ENCODE measurements around the gene PDCD10.
A peak's percentile ranks its signal among the peaks of the same experiment; 100 is the strongest.

PDCD10 gene

GRCh38 chr3:167733961-167734497, 663 bp downstream of the PDCD10 start:
- DNase-seq, result no peak

- DNase-seq, result no peak
Observed at GRCh38 chr3:167732313-167733065, 2.2 kb downstream of the PDCD10 start.

GRCh38 chr3:167731393-167731792, 3.3 kb downstream of the PDCD10 start:
- no peak for DNase-seq

DNA sequence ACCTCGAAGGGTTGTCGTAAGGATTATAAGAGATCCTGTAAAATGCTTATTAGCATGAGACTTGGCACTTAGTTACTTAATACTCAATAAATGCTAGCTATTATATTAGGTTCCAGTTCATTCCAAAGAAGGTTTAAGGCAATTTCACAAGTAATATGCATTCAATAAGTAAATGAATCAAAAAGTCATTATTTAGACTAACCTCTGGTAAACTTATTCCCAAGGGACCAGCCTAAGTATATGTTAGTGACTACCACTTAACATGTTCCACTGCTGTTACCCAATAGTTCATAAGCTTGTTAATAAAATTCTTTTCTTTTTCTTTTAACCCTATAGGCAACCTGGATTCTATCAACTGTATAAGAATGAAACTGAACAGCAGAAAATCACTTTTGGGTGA, 5.1 kb downstream of the PDCD10 start:
- DNase-seq, result no peak

- no peak for DNase-seq
Observed at GRCh38 chr3:167728632-167729323, 5.9 kb downstream of the PDCD10 start.

DNA sequence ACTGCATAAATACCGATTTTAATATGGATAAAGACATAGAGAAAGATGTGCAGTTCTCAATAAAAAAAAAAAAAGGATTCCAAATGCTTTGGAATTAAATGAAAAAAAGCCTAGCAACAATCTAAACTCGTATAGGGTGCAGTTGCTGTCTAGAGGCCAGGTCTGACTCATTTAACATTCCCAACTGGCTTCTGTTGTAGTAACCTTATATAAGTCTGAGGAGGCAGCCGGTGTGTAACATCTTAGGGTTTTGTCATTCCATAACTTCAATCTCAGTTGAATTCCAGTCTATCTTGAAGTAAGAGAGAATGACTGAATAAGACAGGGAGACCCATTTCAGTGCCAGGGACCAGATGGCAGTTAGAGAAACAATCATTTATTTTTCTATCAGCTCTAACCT, 6.5 kb downstream of the PDCD10 start:
- DNase-seq, result no peak

- DNase-seq, result no peak
Observed at GRCh38 chr3:167723872-167724271, 10.8 kb downstream of the PDCD10 start.

DNA sequence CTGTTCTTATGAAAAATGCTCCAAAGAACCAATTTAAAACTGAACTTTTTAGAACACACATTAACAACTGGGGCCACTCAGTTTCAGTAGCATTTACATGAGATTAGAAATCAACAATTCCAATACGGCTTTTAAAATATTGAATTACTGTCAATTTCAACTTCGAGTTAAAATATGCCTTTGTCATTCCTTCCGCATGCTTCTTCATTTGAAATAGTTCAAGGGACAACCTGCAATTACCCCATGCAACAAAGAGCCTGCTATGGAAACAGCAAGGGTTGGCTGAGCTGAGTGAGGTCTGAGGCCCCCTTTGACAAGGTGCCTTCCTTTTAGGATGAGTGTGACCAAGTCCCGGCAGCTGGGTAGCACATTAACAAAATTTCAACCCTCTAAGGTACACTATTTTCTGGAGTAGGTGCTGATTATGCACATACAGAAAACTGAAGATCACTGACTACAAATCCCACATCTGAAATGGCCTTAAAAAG, 11.6 kb downstream of the PDCD10 start:
- DNase-seq, result no peak

DNA sequence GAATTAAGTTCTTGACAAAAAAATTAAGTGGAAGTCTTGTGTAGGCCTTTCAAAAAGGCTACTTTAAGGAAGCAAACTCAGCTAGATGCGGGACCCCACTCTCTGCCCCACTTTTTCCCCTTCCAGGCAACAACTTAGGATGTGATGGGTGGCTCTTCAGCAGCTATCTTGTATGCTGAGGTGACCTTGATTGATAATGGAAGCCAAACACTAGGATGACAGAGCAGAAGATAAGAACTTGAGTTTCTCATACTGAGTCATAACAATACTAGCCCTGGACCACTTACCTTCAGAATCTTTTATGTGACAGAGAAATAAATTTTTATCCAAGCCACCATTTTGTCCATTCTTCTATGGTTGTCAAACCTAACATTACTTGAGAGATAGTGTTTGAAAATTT, 16.1 kb downstream of the PDCD10 start:
- DNase-seq, result no peak

DNA sequence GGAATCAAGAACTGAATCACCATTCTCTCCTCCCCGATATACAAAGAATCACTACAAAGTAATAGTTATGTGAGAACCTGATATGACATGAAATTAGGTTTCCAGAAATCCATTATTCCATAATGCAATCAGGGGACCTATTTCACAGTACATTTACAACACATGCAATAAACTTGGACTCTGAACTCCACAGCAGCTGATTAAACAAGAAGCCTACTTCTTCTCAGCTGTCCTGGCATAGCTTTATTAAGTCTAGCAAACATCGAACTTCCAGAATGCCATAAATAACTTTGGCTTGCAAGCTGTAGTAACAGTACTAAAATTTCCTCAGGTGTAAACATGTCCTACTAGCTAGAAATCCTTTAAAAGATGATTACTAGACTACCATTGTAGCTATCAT, 17.8 kb downstream of the PDCD10 start:
- no peak for DNase-seq

GRCh38 chr3:167714871-167715270, 19.8 kb downstream of the PDCD10 start:
- DNase-seq, result no peak

DNA sequence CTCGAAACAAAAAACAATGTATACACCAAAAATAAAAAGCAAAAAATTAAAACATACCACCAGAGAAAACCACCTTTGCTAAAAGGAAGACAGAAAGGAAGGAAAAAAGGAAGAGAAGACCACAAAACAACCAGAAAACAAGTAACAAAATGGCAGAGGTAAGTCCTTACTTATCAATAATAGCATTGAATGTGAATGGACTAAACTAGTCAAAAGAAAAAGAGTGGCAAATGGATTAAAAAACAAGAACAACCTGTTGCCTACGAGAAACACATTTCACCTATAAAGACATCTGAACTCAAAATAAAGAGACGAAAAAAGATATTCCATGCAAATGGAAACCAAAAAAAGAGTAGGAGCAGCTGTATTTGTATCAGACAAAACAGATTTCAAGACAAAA, 22.2 kb downstream of the PDCD10 start:
- no peak for DNase-seq

DNA sequence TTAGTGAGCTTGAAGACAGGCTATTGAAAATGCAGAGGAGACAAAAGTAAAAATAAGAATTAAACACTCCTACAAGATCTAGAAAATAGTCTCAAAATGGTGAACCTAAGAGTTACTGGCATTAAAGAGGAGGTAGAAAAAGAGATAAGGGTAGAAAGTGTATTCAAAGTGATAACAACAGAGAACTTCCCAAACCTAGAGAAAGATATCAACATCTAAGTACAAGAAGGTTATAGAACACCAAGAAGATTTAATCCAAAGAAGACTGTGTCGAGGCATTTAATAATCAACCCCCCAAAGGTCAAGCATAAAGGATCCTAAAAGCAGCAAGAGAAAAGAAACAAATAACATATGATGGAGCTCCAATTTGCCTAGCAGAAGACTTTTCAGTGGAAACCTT, 23.3 kb downstream of the PDCD10 start:
- no peak for DNase-seq

DNA sequence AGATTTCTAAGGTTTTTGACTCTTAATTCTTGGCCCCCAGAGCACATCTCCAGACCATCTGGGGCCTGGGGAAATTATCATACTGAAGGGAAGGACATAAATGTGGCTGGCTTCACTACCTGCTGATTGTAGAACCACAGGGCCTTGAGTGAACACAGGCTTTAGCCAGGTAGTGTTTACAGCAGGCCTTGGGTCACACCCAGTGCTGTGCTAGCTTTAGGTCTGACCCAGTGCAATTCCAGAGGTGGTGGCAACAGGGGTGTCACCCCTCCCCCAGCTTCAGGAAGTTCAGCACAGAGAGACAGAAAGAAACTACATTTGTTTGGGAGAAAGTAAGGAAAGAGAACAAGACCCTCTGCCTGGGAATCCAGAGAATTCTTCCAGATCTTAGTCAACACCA, 24.1 kb downstream of the PDCD10 start:
- DNase-seq, result no peak

- DNase-seq, result no peak
Observed at GRCh38 chr3:167709690-167710089, 25.0 kb downstream of the PDCD10 start.

- no peak for DNase-seq
Observed at GRCh38 chr3:167705840-167706239, 28.9 kb downstream of the PDCD10 start.

DNA sequence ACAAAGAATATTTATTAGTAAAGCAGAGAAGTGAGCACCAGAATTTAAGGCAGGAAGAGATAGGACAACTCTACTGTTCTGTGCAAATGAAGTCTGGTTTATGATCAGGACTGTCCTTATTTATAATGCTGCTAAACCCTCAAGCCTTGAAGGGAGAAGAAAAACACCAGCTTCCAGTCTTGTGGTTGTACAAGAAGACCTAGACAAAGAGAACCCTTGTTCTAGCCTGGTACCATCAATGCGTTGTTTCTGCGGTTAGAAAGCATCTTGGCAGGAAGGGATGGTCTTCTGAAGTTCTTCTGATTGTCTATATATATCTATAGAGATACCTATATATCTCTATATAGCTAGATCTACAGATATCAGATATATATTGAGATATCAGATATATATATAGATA, 33.8 kb downstream of the PDCD10 start:
- DNase-seq, result no peak

DNA sequence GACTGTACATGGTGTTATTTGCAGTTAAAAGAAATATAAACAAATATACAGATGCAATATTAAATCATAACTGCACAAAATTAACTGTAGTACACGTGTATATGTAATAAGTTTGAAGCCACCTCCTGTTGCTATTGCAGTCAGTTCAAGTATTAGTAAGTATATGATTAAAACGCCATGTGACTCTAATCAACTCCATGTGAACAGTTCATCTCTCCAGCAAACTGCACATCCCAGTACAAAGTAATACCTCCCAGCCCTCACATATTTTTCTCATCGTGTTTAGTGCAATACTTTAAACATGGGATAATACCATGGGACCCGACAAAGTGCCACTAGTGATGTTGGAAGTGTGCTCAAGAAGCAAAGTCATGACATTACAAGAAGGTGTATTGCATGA, 34.6 kb downstream of the PDCD10 start:
- no peak for DNase-seq

DNA sequence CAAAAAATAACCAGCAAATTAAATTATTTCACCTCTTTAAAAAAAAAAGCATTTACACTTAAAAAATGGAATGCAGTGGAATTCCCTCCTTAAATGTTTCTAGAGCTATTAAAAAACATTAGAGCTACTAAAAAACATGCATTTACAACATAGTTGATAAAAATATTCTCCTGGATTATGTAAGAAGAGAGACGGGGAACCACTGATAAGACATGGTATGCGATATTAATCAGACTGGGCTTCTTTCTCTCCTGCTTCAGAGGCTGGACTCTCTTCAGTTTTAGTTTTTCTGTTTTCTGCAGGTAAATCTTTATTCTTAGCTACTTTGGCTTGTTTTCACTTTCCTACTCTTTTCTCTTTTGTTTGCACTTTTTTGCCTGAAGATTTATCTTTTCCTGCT, 40.6 kb downstream of the PDCD10 start:
- DNase-seq, result no peak

- peak; percentile 10 to 29 for DNase-seq
Observed at GRCh38 chr3:167691366-167691765, 43.3 kb downstream of the PDCD10 start.

DNA sequence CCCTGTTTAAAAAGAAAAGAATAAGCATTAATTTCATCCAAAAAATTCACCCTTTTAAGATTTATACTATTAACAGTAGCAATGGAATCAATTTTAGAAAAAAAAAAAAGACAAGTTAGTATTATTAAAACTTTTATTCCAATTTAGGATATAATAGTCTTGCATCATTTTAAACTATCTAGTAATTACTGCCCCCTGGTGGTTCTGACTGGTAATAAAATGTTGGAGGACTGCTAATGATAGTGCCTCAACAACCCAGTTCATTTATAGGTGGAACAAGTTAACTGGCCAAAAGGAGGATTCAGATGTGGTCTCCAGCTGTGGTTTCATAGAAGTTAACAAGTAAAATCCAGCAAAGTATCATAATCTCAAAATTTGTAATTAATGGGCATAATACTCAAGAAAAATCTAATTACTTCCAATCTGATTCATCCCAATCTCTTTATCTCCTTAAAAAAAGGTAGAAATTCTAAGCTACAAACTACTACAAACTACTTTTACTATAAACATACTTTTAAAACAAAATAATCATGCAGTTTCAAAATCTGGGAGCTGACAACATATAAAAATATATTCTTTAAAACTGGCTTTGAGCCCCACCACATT, 50.2 kb downstream of the PDCD10 start:
- DNase-seq, result peak; percentile 11 to 61

DNA sequence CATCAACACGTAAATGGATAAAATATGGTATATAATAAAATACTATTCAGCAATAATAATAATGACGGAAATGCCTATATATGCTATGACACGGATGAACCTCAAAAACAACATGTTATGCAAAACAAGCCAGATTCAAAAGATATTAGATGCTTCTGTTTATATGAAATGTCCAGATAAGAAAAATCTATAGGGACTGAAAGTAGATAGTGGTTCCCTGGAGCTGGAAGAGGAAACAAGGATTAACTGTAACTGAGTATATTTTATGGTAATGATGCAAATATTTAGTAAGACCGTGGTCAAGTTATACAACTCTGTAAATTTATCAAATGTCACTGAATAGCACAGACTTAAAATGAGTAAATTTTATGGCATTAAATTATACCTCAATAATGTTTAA, 55.2 kb downstream of the PDCD10 start:
- DNase-seq, result no peak

DNA sequence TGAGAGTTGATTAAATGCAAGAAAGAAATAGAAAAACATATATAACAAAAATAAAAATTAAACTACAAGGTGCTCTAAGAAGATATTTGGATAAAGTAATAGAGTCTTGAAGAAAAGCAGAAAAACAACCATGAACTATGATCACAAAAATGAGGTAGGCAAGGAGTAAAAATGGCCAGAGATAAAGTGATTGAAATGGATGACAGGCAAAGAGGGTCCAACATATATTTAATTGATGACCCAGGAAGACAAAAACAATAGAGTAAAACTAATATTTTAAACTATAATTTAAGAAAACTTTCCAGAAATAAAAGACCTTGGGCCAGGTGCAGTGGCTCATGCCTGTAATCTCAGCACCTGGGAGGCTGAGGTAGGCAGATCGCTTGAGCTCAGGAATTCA, 58.8 kb downstream of the PDCD10 start:
- DNase-seq, result no peak

DNA sequence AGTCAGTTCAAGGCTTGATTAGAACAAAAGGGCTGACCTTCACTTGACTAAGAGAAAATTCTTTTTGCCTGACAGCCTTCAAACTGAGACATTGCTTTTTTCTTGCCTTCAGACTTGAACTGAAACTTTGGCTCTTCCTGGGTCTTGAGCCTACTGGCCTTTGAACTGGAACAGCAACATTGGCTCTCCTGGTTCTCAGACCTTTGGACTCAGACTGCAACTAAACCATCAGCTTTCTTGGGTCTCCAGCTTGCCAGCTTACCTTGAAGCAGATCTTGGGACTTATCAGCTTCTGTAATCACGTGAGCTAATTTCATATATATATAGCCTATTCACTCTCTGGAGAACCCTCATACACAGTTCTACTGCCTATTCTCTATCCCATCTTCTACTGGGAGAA, 61.5 kb downstream of the PDCD10 start:
- no peak for DNase-seq

Measured in stimulated activated CD4-positive, alpha-beta T cell treated with anti-CD3 and anti-CD28 coated beads, Interleukin-2, amount 100 ng/mL, for 24 hours (primary cell).